Natural killer cell (primary cell): ENCODE measurements around the gene ANKRD40. TPM values are rescaled to one million over a fixed set of nuclear protein-coding genes. Genes with fewer than 3 reads are reported as not detected.

Experiments
- ATAC-seq, 3 donors: fragments of 150-1000 bp in 2 of 3; fragments of 200-7000 bp in 1 of 3; cut with Tn5 transposase; 1 replicate in 1 of 3; 2 replicates in 2 of 3; pipeline ENCODE4 v1.10.0; 2021; ENCODE audit warnings: mild to moderate bottlenecking in 2 of 3, moderate library complexity in 2 of 3
- DNase-seq, 2 donors: peaks; one replicate each; pipeline versions ENCODE4 v3.0.0 to v3.0.0-alpha.2; 2013 to 2021; ENCODE audit warnings: mixed read lengths in 1 of 2
- H3K27ac ChIP-seq: one replicate; pipeline ENCODE4 v1.5.1; 2013; ENCODE audit warnings: mild to moderate bottlenecking, low read length
- H3K27me3 ChIP-seq: one replicate; pipeline ENCODE4 v1.6.1; 2013; ENCODE audit warnings: low read length; ENCODE audit not compliant: control insufficient read depth, insufficient read depth
- H3K36me3 ChIP-seq: one replicate; pipeline ENCODE4 v1.6.1; 2013; ENCODE audit warnings: low read length; ENCODE audit not compliant: control insufficient read depth, insufficient read depth
- H3K4me1 ChIP-seq: one replicate; pipeline ENCODE4 v1.6.1; 2013; ENCODE audit warnings: low read length; ENCODE audit not compliant: control insufficient read depth, insufficient read depth
- H3K4me3 ChIP-seq: one replicate; pipeline ENCODE4 v1.5.1; 2013; ENCODE audit warnings: low read length
- H3K9me3 ChIP-seq: one replicate; pipeline ENCODE4 v1.6.1; 2013; ENCODE audit warnings: low read length; ENCODE audit not compliant: control insufficient read depth, insufficient read depth
- H3K27ac Mint-ChIP-seq, 2 donors: one replicate each; pipeline ENCODE4 v1.8.0; 2022; ENCODE audit warnings: mild to moderate bottlenecking in 2 of 2, mixed read lengths in 2 of 2, moderate library complexity in 1 of 2
- H3K27me3 Mint-ChIP-seq, 2 donors: one replicate each; pipeline ENCODE4 v1.8.0; 2022; ENCODE audit warnings: low read depth in 2 of 2, mixed read lengths in 2 of 2
- H3K36me3 Mint-ChIP-seq: one replicate; pipeline ENCODE4 v1.8.0; 2022; ENCODE audit warnings: mixed read lengths
- H3K4me1 Mint-ChIP-seq, 2 donors: one replicate each; pipeline ENCODE4 v1.8.0; 2022; ENCODE audit warnings: mixed read lengths in 2 of 2
- H3K4me3 Mint-ChIP-seq: one replicate; pipeline ENCODE4 v1.8.0; 2022; ENCODE audit warnings: mild to moderate bottlenecking, moderate library complexity, mixed read lengths
- H3K9me3 Mint-ChIP-seq, 2 donors: one replicate each; pipeline ENCODE4 v1.8.0; 2022; ENCODE audit warnings: mixed read lengths in 2 of 2
- WGBS: methylation state at CpG from one replicate; pipeline ENCODE4 v1.1.7; 2013; ENCODE audit warnings: missing lambda C conversion rate; ENCODE audit not compliant: insufficient coverage; 5-methylcytosine and 5-hydroxymethylcytosine counted together
- intact Hi-C: fragments of 100-400 bp; cut with micrococcal nuclease; formaldehyde crosslinking; loops from one replicate; pipeline ENCODE4 v1.14.2; 2022
- total RNA-seq, 4 donors: library from RNA; stranded (reverse); fragments of 120-200 nt in 1 of 4; gene quantifications; one replicate each; pipeline versions ENCODE4 v1.2.3 to v1.2.4, GENCODE V29; 2013 to 2022
- TF ChIP-seq, protein P1 (sequence below): fragments of 200-600 bp; IDR thresholded peaks from one replicate; pipeline ENCODE4 v1.8.0; 2022; ENCODE audit warnings: antibody characterized with exemption

ANKRD40 gene
- total RNA-seq, 3 donors from 2014 or later (not counting 1 experiment from before 2014, with no cell fraction given), result 22.1 to 32.0 (median 30.8) TPM

DNA sequence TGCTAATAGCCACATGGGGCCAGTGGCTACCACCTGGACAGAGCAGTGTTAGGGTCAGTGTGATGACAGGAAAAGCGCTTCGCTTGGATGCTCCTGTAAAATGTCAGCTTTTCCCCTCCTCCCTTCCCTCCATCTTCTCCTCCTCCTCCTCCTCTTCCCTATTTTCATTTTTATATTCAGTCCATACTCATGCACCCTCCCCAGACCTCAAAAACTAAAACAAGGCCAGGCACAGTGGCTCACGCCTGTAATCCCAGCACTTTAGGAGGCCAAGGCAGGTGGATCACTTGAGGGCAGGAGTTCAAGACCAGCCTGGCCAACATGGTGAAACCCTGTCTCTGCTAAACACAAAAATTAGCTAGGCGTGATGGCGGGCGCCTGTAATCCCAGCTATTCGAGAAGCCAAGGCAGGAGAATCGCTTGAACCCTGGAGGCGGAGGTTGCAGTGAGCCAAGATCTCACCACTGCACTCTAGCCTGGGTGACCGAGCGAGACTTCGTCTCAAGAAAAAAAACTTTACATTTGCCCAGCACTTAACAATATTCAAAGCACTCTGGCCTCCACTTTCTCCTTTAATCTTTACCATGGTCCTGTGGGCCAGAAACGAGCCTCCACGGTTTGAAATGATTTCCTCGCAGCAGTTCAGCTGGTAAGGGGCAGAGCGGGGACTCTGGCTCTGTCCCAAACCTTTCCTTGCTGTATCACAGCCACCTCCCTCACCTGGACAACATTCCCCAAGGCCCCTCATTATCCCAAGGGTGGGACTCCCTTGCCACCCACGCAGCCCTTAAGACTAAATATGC is 21.8 kb downstream of the ANKRD40 start:
- Histone ChIP-seq H3K36me3 (no peaks in the 10 kb centered on the region), H3K9me3 (no peaks in the 10 kb centered on the region), H3K4me1 (no peaks in the 10 kb centered on the region), H3K27ac (no peak overlapping the region), H3K4me3 (no peak overlapping the region), H3K27me3 (no peaks in the 10 kb centered on the region)
- intact Hi-C loops, result loop anchor here (10.0 kb wide), 1 partner anchor 141 kb away; the partner anchor contains the start of gene SPATA20
- TF ChIP-seq, protein P1, sequence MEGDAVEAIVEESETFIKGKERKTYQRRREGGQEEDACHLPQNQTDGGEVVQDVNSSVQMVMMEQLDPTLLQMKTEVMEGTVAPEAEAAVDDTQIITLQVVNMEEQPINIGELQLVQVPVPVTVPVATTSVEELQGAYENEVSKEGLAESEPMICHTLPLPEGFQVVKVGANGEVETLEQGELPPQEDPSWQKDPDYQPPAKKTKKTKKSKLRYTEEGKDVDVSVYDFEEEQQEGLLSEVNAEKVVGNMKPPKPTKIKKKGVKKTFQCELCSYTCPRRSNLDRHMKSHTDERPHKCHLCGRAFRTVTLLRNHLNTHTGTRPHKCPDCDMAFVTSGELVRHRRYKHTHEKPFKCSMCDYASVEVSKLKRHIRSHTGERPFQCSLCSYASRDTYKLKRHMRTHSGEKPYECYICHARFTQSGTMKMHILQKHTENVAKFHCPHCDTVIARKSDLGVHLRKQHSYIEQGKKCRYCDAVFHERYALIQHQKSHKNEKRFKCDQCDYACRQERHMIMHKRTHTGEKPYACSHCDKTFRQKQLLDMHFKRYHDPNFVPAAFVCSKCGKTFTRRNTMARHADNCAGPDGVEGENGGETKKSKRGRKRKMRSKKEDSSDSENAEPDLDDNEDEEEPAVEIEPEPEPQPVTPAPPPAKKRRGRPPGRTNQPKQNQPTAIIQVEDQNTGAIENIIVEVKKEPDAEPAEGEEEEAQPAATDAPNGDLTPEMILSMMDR, result no peak
- Mint-ChIP-seq H3K36me3 (no peaks in the 10 kb centered on the region), H3K27ac (no peak overlapping the region), H3K4me3 (no peak overlapping the region), H3K4me1 (peaks cover 0 to 11% of the 10 kb centered on the region in 2 donors), H3K27me3 (peaks cover 14 to 18% of the 10 kb centered on the region in 2 donors), H3K9me3 (no peaks in the 10 kb centered on the region)
- DNase-seq, result no peak
- ATAC-seq, result no peak
- WGBS, result 86% methylated on average over 17 of the region's 17 CpGs

DNA sequence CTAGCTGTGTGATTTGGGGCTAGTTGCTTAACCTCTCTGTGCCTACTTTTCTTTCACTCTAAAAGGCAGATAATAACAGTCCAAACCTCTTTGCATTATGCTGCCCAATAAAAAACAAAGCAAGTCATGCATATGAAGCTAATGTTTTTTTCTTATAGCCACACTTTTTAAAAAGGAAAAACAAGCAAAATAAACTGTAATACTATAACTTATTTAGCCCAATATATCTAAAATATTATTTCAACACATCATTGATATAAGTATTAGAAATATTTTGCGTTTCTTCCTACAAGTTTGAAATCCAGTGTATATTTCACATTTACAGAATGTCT is 22.4 kb downstream of the ANKRD40 start:
- H3K4me1 ChIP-seq, result no peaks in the 10 kb centered on the region
- Mint-ChIP-seq H3K4me3 (no peak overlapping the region), H3K4me1 (peaks cover 0 to 11% of the 10 kb centered on the region in 2 donors), H3K27me3 (peaks cover 18 to 19% of the 10 kb centered on the region in 2 donors), H3K27ac (no peak overlapping the region), H3K9me3 (no peaks in the 10 kb centered on the region), H3K36me3 (no peaks in the 10 kb centered on the region)
- TF ChIP-seq, protein P1, result no peak
- H3K4me3 ChIP-seq, result no peak overlapping the region
- intact Hi-C loops, result loop anchor here (10.0 kb wide), 1 partner anchor 140 kb away; the partner anchor contains the start of gene SPATA20
- WGBS, result no CpG with 5 or more reads among the region's 1 CpG
- DNase-seq (no peak), ATAC-seq (no peak)
- no peaks in the 10 kb centered on the region for H3K9me3 ChIP-seq
- no peaks in the 10 kb centered on the region for H3K36me3 ChIP-seq
- no peaks in the 10 kb centered on the region for H3K27me3 ChIP-seq
- H3K27ac ChIP-seq, result no peak overlapping the region

DNA sequence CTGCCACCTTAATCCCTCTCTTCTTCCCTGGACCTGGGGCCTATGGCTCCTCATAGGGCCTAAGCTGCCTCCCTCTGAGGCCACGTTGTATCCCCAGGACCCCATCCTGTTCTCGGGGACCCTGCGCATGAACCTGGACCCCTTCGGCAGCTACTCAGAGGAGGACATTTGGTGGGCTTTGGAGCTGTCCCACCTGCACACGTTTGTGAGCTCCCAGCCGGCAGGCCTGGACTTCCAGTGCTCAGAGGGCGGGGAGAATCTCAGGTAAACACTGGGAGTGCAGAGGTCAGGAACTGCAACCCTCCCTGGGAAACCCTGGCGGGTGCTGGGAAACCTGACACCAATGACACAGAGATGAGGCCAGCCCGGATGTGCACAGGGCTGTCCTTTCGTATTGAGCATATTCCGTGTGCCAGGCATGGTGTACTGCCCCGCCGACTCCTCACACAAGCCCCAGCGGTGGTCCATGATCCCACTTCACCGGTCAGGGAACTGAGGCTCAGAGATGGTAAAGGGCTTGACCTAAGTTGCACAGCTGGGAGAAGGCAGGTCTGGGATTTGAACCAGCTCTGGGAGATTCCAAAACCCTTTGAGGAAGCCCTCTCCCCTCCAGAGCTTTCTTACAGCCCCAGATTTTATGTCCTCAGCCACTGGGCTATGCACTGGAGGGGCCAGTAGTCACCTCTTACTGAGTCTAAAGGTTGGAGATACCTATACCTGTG is 22.9 kb downstream of the ANKRD40 start:
- ATAC-seq (no peak), DNase-seq (no peak)
- Histone ChIP-seq H3K4me3 (no peak overlapping the region), H3K4me1 (no peaks in the 10 kb centered on the region), H3K27me3 (no peaks in the 10 kb centered on the region), H3K27ac (no peak overlapping the region), H3K9me3 (no peaks in the 10 kb centered on the region), H3K36me3 (no peaks in the 10 kb centered on the region)
- Mint-ChIP-seq H3K4me3 (no peak overlapping the region), H3K27me3 (peaks cover 19 to 21% of the 10 kb centered on the region in 2 donors), H3K36me3 (no peaks in the 10 kb centered on the region), H3K27ac (no peak overlapping the region), H3K4me1 (peaks cover 0 to 11% of the 10 kb centered on the region in 2 donors), H3K9me3 (no peaks in the 10 kb centered on the region)
- WGBS, result 91% methylated on average over 15 of the region's 15 CpGs
- TF ChIP-seq, protein P1, result no peak
- intact Hi-C loops, result loop anchor here (10.0 kb wide), 1 partner anchor 140 kb away; the partner anchor contains the start of gene SPATA20
